C4-2B (cell line): ENCODE results near the gene KRT38.

Experiments
- CTCF ChIP-seq: fragments of 450-650 bp; conservative IDR thresholded peaks from 2 replicates; pipeline ENCODE4 v1.5.1; 2017; ENCODE audit warnings: mild to moderate bottlenecking
- ZFX ChIP-seq: fragments of 450-650 bp; IDR thresholded peaks from 2 replicates; pipeline ENCODE4 v1.6.1; 2017

GRCh38 chr17:41448506-41448905, 7.7 kb upstream of the KRT38 start:
- TF ChIP-seq CTCF (no peak), ZFX (no peak)
